Stimulated activated CD8-positive, alpha-beta memory T cell treated with anti-CD3 and anti-CD28 coated beads, Interleukin-7, amount 100 ng/mL, for 24 hours (primary cell): ENCODE data around the gene CENATAC.
A peak's percentile ranks its signal among the peaks of the same experiment; 100 is the strongest.
"Not testable (repeated sequence)": the region's sequence is repeated elsewhere in the genome, so short reads cannot be mapped to it uniquely, and the experiment has no call there.

ENCODE experiments used
- DNase-seq: peaks from one replicate; pipeline ENCODE4 v3.0.0-alpha.2; 2020; ENCODE audit warnings: low read depth

CENATAC gene, protein sequence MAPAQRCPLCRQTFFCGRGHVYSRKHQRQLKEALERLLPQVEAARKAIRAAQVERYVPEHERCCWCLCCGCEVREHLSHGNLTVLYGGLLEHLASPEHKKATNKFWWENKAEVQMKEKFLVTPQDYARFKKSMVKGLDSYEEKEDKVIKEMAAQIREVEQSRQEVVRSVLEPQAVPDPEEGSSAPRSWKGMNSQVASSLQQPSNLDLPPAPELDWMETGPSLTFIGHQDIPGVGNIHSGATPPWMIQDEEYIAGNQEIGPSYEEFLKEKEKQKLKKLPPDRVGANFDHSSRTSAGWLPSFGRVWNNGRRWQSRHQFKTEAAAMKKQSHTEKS

GRCh38 chr11:118997627-118998387 lies at the start of gene CENATAC:
CENATAC (plus strand) TSS chr11:118998138; CDS start chr11:118998198, 60 bp downstream.
- peak; percentile 91 for DNase-seq

DNA sequence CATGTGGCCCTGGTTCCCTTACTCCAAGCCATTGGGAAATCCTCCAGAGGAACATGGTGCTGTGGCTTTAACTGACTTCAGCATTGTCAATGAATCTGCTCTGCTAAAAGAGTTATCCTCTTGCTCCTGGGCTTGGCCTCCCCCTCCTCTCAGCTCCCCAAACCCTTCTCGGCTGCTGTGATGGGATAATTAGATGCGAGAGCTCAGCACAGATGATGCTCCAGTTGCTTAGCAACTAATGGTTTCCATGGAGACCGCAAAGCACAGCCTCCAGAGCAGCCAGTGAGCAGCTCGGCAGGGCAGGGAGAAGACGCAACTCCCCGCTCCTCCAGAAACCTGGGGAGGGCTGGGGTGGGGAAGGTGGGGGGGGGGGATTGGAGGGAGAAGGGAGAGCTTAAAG lies 44.7 kb upstream of the CENATAC start:
- DNase-seq = no peak

GRCh38 chr11:118953976-118954375 lies 44.0 kb upstream of the CENATAC start:
- not testable (repeated sequence) for DNase-seq

DNA sequence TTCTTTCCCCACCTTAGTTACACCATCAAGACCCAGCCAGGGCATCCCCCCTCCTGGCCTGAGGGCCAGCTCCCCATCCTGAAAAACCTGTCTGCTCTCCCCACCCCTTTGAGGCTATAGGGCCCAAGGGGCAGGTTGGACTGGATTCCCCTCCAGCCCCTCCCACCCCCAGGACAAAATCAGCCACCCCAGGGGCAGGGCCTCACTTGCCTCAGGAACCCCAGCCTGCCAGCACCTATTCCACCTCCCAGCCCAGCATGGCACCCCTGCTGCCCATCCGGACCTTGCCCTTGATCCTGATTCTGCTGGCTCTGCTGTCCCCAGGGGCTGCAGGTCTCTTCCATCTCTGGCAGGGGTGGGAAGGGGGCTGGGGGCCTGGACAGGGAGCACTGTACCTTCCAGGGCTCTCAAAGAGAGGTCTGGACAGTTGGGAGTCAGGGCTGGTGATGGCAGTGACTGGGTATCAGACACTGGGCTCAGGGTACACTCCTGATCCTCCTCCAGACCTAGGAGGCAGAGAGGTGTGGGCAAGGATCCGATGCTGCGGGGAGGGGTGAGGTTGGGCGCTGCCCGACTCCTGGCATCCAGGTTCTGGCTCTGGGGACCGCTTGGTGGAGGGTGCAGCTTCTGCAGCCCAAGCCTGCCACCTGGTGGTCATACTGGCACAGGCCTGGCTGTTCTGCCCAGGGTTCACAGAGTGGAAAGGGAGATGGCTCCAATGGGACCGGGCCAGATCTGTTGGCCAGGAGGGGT lies 41.7 kb upstream of the CENATAC start, which contains the start of gene UPK2:
Gene UPK2, plus strand, starts transcription at position 205 of the 753 bp plus-strand sequence. Its CDS starts 53 bp downstream, at position 258.
- peak; percentile 79 for DNase-seq

GRCh38 chr11:118956847-118957469 lies 41.0 kb upstream of the CENATAC start:
- no peak for DNase-seq

GRCh38 chr11:118957549-118957948 lies 40.4 kb upstream of the CENATAC start:
- DNase-seq = no peak

- DNase-seq = no peak
Observed at GRCh38 chr11:118957968-118958367, 40.0 kb upstream of the CENATAC start.

DNA sequence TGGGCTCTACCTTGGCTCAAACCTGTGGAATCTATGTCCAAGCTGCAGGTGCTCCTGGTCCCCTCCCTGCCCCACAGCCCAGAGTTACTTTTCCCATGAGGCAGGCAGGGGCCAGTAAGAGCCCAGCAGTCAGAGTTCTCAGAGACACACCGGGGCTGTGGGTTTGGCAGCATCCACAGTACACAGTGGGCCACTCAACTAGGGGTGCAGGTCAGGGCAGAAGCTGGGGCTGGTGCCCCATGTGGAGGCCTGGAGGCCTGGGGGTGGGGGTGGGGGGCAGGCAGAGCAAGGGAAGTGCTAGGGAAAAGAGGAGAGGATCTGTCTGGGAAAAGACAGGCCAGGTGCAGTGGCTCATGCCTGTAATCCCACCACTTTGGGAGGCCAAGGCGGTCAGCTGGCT lies 39.4 kb upstream of the CENATAC start:
- DNase-seq = no peak

- DNase-seq = no peak
Observed at GRCh38 chr11:118961189-118961588, 36.7 kb upstream of the CENATAC start.

DNA sequence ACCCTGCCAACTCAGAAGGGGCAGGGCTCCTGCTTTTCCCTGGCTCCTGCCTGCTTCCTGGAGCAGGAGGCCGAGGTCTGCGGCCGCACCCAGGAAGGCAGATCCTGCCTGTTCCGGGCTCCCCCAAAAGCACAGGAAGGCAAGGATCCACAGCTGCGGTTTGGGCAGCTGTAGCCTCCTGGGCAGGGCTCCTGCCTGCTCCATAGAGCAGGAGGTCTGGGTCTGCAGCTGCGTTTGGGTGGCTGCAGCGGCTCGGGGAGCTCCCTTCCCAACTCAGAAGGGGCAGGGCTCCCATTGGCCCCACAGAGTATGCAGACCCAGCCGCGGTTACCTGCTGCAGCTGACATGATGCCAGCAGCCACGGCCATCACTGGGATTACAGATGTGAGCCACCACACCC lies 36.3 kb upstream of the CENATAC start:
- no peak for DNase-seq

DNA sequence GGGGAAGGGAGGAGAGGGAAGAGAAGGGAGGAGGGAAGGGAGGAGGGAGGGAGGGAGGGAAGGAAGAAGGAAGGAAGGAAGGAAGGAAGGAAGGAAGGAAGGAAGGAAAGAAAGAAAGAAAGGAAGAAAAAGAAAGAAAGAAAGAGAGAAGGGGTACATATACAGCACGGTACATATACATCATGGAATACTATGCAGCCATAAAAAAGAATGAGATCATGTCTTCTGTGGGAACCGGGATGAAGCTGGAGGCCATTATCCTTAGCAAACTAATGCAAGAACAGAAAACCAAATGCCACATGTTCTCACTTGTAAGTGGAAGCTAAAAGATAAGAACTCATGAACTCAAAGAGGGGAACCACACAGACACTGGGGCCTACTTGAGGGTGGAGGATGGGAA lies 28.4 kb upstream of the CENATAC start:
- not testable (repeated sequence) for DNase-seq

DNA sequence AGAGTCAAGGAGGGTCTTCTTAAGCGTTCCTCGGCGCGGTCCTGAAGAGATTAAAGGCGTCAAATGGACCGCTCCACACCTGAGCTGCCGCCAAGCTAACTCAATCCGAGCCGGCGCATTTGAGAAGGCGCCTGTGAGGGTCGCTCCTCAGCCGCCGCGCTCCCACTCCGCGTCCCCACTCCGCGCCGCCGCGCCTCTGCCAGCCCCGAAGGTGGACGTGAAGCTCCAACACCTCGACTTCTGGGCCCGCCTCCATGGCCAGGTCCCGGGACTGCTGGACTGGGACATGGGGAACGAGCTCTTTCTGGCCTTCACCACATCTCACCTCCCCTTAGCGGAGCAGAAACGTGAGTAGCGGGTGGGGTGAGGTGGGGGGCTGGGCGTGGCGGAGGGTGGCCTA lies 26.3 kb upstream of the CENATAC start, which contains the start of gene FOXR1:
Gene FOXR1, plus strand, starts transcription at position 116 of the 400 bp plus-strand sequence. Its CDS starts 171 bp downstream, at position 287.
- DNase-seq = no peak

DNA sequence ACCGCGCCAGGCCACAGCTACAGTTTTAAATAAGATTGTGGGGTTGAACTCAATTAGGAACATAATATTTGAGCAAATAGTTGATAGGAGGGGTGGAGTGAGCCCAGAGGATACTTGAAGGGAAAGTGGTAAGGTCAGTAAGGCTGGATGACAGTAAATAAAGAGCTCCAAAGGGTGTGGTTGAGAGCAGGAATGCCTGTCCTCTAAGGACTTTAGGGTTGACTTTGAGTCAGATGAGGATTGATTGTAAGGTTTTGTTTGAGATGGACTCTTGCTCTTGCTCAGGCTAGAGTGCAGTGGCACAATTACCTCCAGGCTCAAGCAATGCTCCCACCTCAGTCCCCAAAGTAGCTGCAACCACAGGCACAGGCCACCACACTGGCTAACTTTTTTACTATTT lies 24.0 kb upstream of the CENATAC start:
- no peak for DNase-seq

DNA sequence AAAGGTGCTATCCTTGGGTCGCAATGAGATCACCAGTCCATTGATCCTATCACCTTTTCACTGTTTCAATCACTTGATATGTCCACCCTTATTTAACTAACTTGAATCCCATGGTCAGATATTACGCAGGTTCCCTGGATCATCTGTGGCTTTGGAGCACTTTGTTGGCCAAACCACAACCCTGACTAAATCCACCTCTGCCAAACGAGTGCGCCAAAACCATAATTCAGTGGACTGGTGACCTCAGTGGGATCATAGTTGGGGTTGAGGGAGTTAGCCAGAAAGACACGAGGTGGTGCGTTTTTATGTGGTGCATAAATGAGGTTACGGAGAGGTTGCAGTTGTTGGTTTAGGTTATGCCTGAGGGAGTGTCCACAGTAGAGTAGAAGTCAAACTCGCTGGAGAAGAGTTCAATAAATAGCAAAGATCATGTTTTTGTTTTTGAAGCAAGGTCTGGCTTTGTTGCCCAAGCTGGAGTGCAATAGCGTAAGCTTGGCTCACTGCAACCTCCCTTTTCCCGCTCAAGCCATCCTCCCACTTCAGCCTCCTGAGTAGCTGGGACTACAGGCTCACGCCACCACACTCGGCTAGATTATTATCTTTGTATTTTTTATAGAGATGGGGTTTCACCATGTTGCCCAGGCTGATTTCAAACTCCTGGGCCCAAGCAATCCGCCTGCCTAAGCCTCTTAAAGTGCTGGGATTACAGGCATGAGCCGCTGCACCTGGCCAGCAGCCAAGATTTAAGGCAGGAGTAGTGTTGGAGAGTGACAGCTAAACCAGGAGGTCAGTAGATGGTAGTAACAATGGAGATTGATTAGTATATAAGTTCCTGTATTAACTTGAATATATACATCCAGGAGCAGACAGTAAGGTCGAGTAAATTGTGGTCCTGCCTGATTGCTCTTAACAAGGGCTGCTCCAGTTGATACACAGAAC lies 21.9 kb upstream of the CENATAC start:
- no peak for DNase-seq

DNA sequence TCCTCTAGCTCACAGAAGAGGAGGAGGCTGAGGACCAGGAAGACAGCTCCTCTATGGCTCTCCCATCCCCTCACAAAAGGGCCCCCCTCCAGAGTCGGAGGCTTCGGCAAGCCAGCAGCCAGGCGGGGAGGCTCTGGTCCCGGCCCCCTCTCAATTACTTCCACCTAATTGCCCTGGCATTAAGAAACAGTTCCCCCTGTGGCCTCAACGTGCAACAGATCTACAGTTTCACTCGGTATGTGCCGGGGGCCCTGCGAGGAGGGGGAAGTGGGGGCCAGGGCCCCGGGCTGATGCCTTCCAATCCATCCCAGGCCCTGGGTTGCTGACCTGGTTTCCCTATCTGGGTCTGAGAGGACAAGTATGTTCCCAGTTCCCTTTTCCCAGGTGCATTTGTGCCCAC lies 18.5 kb upstream of the CENATAC start:
- DNase-seq = no peak

GRCh38 chr11:118980191-118980881 lies 17.6 kb upstream of the CENATAC start:
- no peak for DNase-seq

DNA sequence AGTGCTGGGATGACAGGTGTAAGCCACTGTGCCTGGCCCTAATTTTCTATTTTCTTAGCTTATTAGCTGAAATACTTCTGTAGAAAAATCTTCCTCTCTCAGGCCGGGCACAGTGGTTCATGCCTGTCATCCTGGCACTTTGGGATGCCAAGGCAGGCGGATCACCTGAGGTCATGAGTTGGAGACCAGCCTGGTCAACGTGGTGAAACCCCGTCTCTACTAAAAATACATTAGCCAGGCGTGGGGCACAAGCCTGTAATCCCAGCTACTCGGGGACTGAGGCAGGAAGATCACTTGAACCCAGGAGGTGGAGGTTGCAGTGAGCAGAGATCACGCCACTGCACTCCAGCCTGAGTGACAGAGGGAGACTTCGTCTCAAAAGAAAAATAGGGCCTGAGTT lies 13.6 kb upstream of the CENATAC start:
- DNase-seq = not testable (repeated sequence)

DNA sequence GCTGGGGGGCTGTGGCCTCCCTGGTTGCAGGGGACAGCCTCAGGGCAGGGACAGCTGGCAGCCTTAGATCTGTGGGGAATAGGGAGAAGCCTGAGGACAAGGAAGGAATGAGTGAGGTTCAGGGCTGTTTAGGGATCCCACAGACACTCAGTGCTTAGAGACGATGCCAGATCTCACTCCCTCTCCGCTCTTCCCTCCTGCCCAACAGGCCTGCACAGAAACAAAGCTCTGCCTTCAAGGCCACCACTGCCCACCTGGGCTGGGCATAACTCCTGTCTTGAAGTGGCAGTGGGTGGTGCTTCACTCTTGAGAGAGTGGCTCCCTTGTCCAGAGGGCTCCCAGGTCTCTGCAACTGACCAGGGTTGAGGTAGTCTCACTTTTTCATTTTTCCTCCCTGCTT lies 13.1 kb upstream of the CENATAC start:
- DNase-seq = no peak

DNA sequence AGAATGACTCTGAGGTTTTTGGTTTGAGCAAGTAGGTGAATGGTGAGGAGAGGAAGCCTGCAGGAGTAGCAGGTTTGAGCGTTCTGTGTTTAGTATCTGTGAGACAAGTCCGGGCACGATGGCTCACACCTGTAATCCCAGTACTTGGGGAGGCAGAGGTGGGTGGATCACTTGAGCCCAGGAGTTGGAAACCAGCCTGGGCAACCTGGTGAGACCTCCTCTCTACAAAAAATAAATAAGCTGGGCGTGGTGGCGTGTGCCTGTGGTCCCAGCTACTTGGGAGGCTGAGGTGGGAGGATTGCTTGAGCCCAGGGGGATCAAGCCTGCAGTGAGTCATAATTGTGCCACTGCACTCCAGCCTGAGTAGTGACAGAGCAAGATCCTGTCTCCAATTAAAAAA lies 9.7 kb upstream of the CENATAC start:
- DNase-seq = no peak

DNA sequence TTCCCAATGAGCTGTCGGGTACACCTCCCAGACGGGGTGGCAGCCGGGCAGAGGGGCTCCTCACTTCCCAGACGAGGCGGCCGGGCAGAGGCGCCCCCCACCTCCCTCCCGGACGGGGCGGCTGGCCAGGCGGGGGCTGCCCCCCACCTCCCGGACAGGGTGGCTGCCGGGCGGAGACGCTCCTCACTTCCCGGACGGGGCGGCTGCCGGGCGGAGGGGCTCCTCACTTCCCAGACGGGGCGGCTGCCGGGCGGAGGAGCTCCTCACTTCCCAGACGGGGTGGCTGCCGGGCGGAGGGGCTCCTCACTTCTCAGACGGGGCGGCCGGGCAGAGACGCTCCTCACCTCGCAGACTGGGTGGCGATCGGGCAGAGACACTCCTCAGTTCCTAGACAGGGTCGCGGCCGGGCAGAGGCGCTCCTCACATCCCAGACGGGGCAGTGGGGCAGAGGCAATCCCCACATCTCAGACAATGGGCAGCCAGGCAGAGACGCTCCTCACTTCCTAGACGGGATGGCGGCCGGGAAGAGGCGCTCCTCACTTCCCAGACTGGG lies 6.4 kb upstream of the CENATAC start:
- DNase-seq = not testable (repeated sequence)
